Measurements from ENCODE around the gene VWC2L. TPM values are rescaled to one million over a fixed set of nuclear protein-coding genes. Genes with fewer than 3 reads are reported as not detected.

Gene VWC2L
- total RNA-seq, 1 experiment from 2014 or later, result not detected

DNA sequence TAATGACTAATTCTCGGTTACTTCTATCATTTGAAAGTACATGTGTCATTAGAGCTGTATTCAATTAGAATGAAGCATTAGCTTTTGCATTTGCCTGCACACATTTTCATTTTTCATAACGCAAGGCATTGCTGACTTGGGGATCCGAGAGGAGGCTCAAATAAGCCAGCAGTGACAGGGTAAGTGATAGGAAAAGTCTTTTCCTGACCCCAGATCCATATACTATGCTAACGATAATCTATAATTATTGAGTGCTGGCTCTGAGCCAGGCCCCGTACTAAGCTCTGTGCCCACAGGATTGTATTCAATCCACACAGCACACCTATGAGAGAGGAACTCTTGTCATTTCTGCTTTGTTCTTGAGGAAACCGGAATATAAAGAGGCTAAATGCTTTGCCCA lies 168.2 kb downstream of the VWC2L start:
- DNase-seq (ENCODE audit: low read depth), result no peak

DNA sequence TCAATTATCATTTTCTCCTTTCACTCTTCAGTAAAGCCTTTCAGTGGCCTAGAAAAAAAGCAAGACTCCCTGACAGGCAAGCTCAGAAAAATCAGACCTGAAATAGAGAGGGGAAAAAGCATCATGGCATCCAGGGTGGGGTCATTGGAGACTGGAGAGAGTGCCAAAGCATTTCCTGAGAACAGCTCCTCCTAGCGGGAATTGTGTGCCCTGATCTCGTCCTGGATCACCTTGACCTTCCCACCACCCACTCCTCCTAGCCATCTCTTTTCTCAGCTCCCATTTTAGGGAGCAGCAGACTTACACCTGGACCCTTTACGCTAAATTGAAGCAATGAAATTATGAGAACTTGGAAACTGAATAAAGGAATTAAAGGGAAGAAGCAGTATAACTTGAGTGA lies 176.6 kb downstream of the VWC2L start:
- DNase-seq (ENCODE audit: low read depth), result peak; percentile 38

DNA sequence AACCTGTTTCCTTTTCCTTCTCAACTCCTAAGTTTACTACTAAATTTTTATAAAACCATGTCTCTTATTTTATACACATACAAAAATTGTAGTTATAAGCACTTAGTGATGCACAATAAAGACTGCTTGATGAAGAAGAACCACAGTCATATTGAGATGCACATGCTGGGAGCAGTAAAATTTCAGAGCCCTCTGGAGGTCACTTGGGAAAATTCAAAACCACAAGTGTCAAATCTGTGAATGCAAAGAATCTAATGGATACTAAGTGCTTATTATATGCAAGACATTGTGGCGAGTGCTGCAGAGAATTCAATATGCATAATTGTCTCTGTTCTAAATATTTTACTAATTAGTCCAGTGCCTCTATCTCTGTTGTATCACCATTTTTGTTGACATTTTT lies 180.5 kb downstream of the VWC2L start:
- DNase-seq (ENCODE audit: low read depth), result no peak

DNA sequence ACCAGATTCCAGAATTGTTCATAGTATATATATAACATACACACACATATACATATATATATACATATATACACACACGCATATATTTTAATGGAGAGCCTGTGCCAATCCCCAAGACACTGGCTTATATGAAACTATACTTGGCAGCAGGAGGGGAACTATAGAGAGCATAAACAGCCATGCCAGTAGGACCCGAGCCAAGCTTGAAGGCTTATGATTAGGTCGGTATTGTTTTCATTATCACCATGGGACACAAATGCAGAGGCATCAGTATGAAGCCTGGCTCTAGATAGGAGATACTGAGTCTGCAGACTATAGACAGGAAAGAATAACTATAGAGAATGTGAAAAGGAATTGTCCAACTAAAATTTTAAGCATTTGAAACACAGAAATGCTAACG lies 181.2 kb downstream of the VWC2L start:
- DNase-seq (ENCODE audit: low read depth), result no peak

DNA sequence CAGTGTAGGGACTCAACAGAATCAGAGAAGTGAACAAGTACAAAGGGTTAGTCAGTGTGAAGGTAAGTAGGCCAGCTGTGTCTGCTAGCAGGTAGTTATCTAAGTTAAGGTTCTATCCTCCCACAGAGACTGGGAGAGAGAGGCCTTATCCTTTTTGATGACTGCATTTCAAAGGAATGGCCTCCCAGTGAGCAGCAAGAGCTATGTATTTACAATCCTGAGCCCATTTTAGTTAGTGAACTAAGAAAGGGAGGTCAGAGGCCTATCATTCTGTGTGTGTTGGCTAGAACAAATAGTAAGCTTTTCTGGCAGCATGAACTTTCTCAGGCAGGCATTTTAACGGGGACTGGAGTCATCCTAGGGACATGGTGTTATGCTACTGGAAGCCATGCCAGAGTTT lies 182.9 kb downstream of the VWC2L start:
- peak; percentile 82 for DNase-seq (ENCODE audit: low read depth)

DNA sequence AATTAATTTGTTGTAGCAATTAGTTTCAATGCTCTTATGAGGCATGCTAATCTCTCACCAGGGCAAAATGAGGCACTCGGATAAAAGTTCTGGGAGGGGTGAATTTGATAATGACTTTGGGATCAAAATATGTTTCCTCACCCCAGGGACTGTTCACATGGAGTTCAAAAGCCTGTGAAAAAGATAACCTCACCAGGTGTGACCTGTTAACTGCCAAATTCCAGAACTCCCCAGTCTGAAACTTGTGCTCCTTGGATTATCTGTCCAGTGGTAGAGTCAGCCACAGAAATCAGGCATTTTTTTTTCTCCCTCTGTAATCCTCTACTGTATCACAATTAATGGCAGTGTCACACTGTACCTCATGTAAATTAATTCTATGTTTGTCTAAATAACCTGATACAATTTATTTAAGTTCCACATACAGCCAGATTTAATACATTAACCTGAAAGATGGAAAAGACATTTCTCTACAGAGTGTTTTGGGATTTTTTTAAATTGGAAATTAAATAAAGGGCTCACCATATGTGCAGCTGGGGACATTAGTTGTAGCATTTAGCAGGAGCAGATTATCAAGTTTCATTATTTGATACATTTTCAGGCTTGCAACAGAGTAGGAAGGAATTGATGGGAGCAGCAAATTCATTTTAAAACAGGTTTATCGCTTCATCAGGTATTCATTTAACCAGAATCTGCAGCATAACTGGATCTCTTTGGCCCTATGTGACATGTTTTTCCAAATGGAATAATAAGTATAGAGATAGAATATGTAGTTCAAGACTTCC lies 191.2 kb downstream of the VWC2L start:
- DNase-seq (ENCODE audit: low read depth), result no peak

DNA sequence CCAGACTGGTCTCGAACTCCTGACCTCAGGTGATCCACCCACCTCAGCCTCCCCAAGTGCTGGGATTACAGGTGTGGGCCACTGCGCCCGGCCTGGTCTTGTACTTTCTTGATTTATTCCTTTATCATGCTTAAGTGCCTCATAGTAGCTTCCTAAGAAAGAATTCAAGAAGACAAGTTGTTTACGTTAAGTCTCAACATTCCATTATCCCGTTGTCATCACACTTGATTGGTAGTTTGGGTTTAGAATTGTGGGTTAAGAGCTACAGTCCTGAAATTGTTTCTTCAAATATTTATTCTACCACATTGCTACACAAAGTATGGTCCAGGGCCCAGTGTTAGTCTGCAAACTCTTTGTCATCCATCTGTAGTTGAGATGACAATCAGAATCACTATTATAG lies 194.0 kb downstream of the VWC2L start:
- DNase-seq (ENCODE audit: low read depth), result no peak

DNA sequence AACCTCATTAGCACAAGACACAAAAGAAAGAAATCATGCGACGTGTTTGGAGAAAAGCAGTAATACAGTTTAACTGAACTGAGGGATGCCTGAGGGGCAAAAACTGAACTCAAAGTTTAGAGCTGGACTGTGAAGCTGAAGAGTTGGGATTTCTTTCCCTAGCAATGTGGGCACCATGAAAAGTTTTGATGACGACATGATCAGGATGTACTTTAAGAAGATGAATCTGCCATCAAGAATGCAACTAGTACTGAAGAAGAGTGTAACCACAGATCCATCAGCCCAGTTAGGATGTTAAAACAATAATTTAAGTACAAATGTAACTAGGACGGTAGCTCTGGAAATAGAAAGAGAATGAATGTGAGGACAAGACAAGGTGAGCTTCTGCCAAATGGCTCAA lies 196.2 kb downstream of the VWC2L start:
- no peak for DNase-seq (ENCODE audit: low read depth)

DNA sequence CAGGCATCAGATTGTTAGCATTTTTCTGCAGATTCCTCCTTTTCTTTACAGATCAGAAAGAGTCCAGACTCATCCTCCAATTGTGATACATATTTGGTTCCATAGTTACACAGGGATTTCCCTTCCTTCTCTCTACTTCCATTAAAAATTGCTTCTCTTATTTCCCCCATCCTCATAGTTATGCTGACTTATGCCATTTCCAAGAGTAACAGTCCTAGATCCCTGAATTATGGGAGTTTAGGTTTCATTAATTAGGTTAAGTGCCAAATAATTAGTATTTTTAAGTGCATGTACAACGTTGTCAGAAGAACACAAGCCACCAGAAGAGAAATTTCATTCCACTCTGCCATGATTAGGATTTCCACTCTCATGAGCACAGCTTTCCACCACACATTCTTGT lies 200.2 kb downstream of the VWC2L start:
- DNase-seq (ENCODE audit: low read depth), result no peak

DNA sequence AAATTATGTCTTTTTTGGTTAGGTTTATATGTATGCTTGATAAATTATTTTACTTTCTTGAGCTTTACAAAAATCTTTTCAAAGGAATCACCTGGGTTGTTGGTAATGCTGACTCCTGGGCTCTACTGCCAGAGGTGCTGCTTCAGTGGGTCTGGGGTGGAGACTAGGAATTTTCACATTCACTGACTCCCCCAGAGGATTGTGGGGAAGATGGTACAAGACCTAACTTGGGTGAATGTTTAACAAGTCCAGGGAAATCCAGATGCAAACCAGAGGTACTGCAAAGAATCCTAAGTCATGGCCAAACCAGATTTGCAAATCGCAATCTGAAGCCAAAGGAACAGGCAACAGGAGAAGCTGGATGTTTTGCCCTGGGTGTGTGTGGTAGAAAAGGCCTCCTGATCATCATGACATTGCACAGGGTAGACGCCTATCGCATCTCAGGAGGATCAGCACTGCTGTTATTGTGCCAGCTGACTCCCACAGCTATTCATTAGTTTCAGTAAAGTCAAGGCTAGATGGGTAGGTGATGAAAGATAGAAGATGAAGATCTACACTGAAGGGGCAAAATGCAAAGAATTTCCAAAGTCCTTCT lies 213.4 kb downstream of the VWC2L start:
- no peak for DNase-seq (ENCODE audit: low read depth)

DNA sequence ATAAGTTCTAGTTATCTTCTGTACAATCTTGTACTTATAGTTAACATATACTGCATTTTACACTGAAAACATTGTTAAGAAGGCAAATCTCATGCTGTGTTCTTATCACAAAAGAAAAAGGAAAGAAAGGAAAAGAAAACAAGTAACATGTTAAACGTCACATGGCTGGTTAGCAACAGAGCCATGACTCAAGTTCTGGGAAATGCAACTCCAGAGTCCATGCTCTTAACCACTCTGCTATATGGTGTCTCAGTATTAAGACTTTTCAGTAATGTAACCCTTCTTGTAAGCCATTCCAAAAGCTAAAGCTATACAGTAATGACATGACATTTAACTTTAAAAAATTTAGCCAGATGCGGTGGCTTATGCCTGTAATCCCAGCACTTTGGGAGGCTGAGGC lies 217.2 kb downstream of the VWC2L start:
- DNase-seq (ENCODE audit: low read depth), result no peak
